ENCODE data around the gene ELF5.

DNA sequence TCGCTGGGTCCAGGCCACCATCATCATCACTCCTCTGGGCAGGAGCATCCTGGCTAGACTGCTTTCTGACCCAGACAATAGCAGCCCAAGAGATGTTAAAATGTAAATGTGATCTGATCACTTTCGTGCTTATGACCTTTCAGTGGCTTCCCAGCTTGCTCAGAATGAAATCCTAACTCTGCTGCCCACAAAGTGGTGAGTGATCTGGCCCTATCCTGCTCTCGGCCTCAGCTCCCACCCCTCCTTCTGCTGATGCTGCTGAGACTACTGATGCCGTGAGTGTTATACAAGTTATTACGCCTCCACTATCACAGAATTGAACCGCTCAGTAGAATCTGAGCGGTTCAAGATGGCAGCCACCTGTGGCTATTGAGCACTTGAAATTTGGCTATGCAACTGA is 26.2 kb downstream of the ELF5 start:
- TF ChIP-seq, protein P1, sequence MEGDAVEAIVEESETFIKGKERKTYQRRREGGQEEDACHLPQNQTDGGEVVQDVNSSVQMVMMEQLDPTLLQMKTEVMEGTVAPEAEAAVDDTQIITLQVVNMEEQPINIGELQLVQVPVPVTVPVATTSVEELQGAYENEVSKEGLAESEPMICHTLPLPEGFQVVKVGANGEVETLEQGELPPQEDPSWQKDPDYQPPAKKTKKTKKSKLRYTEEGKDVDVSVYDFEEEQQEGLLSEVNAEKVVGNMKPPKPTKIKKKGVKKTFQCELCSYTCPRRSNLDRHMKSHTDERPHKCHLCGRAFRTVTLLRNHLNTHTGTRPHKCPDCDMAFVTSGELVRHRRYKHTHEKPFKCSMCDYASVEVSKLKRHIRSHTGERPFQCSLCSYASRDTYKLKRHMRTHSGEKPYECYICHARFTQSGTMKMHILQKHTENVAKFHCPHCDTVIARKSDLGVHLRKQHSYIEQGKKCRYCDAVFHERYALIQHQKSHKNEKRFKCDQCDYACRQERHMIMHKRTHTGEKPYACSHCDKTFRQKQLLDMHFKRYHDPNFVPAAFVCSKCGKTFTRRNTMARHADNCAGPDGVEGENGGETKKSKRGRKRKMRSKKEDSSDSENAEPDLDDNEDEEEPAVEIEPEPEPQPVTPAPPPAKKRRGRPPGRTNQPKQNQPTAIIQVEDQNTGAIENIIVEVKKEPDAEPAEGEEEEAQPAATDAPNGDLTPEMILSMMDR (IDR thresholded peaks at IDR 0.05): no peak
- no peak for TF ChIP-seq POLR2A (IDR thresholded peaks at IDR 0.05)
